ENCODE results near the gene SCMH1.
A peak's percentile ranks its signal among the peaks of the same experiment; 100 is the strongest.

The SCMH1 gene

GRCh38 chr1:41086921-41087320 lies 155.2 kb downstream of the SCMH1 start:
- H3K27me3 ChIP-seq (replicated peaks; ENCODE audit: control insufficient read depth, insufficient read depth, low read length) = no peaks in the 10 kb centered on the region
- no peaks in the 10 kb centered on the region for H3K36me3 ChIP-seq (ENCODE audit: control insufficient read depth, insufficient read depth, low read length, severe bottlenecking)
- no peak overlapping the region for H3K4me3 ChIP-seq (ENCODE audit: low read length)
- H3K9me3 ChIP-seq (ENCODE audit: control insufficient read depth, low read length) = no peaks in the 10 kb centered on the region
- H3K9ac ChIP-seq (ENCODE audit: low read length) = no peak overlapping the region
- no peak for DNase-seq (ENCODE audit: low read depth)
- H3K4me1 ChIP-seq (ENCODE audit: control insufficient read depth, insufficient read depth, low read length) = no peaks in the 10 kb centered on the region

GRCh38 chr1:41078616-41079015 lies 163.5 kb downstream of the SCMH1 start:
- Histone ChIP-seq H3K4me1 (ENCODE audit: control insufficient read depth, insufficient read depth, low read length) (peaks cover 6% of the 10 kb centered on the region), H3K27me3 (replicated peaks; ENCODE audit: control insufficient read depth, insufficient read depth, low read length) (no peaks in the 10 kb centered on the region), H3K36me3 (ENCODE audit: control insufficient read depth, insufficient read depth, low read length, severe bottlenecking) (no peaks in the 10 kb centered on the region), H3K9me3 (ENCODE audit: control insufficient read depth, low read length) (peaks cover 10% of the 10 kb centered on the region), H3K9ac (ENCODE audit: low read length) (no peak overlapping the region), H3K4me3 (ENCODE audit: low read length) (no peak overlapping the region)
- no peak for DNase-seq (ENCODE audit: low read depth)

GRCh38 chr1:41078193-41078592 lies 163.9 kb downstream of the SCMH1 start:
- DNase-seq (ENCODE audit: low read depth) = no peak
- Histone ChIP-seq H3K36me3 (ENCODE audit: control insufficient read depth, insufficient read depth, low read length, severe bottlenecking) (no peaks in the 10 kb centered on the region), H3K9ac (ENCODE audit: low read length) (no peak overlapping the region), H3K4me3 (ENCODE audit: low read length) (no peak overlapping the region), H3K4me1 (ENCODE audit: control insufficient read depth, insufficient read depth, low read length) (peaks cover 6% of the 10 kb centered on the region), H3K27me3 (replicated peaks; ENCODE audit: control insufficient read depth, insufficient read depth, low read length) (no peaks in the 10 kb centered on the region), H3K9me3 (ENCODE audit: control insufficient read depth, low read length) (peaks cover 10% of the 10 kb centered on the region)

- H3K27me3 ChIP-seq (replicated peaks; ENCODE audit: control insufficient read depth, insufficient read depth, low read length) = no peaks in the 10 kb centered on the region
- H3K9ac ChIP-seq (ENCODE audit: low read length) = no peak overlapping the region
- H3K9me3 ChIP-seq (ENCODE audit: control insufficient read depth, low read length) = peaks cover 10% of the 10 kb centered on the region
- peak; percentile 30 for DNase-seq (ENCODE audit: low read depth)
- H3K4me3 ChIP-seq (ENCODE audit: low read length) = no peak overlapping the region
- H3K36me3 ChIP-seq (ENCODE audit: control insufficient read depth, insufficient read depth, low read length, severe bottlenecking) = peaks cover 15% of the 10 kb centered on the region
- H3K4me1 ChIP-seq (ENCODE audit: control insufficient read depth, insufficient read depth, low read length) = peaks cover 6% of the 10 kb centered on the region
Observed at GRCh38 chr1:41073971-41074370, 168.1 kb downstream of the SCMH1 start.

DNA sequence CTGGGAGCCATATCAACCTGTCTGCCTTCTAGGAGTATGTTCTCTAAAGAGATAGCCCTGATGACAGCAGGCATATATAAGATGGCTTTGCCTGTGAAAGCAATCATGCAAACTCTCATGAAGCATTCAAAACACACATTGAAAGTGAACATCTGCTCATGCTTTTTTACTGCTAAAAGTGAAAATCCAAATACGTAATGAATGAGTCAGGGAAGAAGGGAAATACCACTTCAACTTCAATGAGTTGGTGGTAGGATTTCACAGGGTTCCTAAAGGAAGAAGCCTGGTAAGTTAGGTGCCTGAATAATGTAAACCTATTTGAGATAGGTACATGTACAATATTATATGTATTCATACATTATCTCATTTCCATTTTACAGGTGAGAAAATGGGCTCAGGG lies 170.1 kb downstream of the SCMH1 start:
- no peak overlapping the region for H3K4me3 ChIP-seq (ENCODE audit: low read length)
- DNase-seq (ENCODE audit: low read depth) = peak; percentile 16
- peaks cover 16% of the 10 kb centered on the region for H3K36me3 ChIP-seq (ENCODE audit: control insufficient read depth, insufficient read depth, low read length, severe bottlenecking)
- H3K9me3 ChIP-seq (ENCODE audit: control insufficient read depth, low read length) = no peaks in the 10 kb centered on the region
- peaks cover 6% of the 10 kb centered on the region for H3K4me1 ChIP-seq (ENCODE audit: control insufficient read depth, insufficient read depth, low read length)
- H3K9ac ChIP-seq (ENCODE audit: low read length) = no peak overlapping the region
- H3K27me3 ChIP-seq (replicated peaks; ENCODE audit: control insufficient read depth, insufficient read depth, low read length) = no peaks in the 10 kb centered on the region

- no peaks in the 10 kb centered on the region for H3K9me3 ChIP-seq (ENCODE audit: control insufficient read depth, low read length)
- H3K9ac ChIP-seq (ENCODE audit: low read length) = no peak overlapping the region
- no peak for DNase-seq (ENCODE audit: low read depth)
- no peaks in the 10 kb centered on the region for H3K4me1 ChIP-seq (ENCODE audit: control insufficient read depth, insufficient read depth, low read length)
- no peak overlapping the region for H3K4me3 ChIP-seq (ENCODE audit: low read length)
- H3K36me3 ChIP-seq (ENCODE audit: control insufficient read depth, insufficient read depth, low read length, severe bottlenecking) = peaks cover 1% of the 10 kb centered on the region
- H3K27me3 ChIP-seq (replicated peaks; ENCODE audit: control insufficient read depth, insufficient read depth, low read length) = no peaks in the 10 kb centered on the region
Observed at GRCh38 chr1:41056907-41057306, 185.2 kb downstream of the SCMH1 start.

GRCh38 chr1:41053316-41053715 lies 188.8 kb downstream of the SCMH1 start:
- no peaks in the 10 kb centered on the region for H3K27me3 ChIP-seq (replicated peaks; ENCODE audit: control insufficient read depth, insufficient read depth, low read length)
- no peak for DNase-seq (ENCODE audit: low read depth)

DNA sequence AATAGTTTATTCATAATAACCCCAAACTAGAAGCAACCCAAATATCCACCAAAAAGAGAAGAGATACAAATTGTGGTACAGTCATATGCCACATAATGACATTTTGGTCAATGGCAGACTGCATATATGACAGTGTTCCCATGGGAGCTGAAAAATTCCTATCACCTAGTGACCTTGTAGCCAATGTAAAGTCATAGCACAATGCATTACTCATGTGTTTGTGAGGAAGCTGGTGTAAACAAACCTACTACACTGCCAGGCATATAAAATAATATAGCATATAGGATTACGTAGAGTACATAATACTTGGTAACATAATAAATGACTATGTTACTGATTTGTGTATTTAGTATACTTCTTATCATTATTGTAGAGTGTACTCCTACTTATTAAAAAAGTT lies 191.1 kb downstream of the SCMH1 start:
- Histone ChIP-seq H3K36me3 (ENCODE audit: control insufficient read depth, insufficient read depth, low read length, severe bottlenecking) (peaks cover 9% of the 10 kb centered on the region), H3K27me3 (replicated peaks; ENCODE audit: control insufficient read depth, insufficient read depth, low read length) (no peaks in the 10 kb centered on the region), H3K4me3 (ENCODE audit: low read length) (no peak overlapping the region), H3K4me1 (ENCODE audit: control insufficient read depth, insufficient read depth, low read length) (peaks cover 3% of the 10 kb centered on the region), H3K9ac (ENCODE audit: low read length) (no peak overlapping the region), H3K9me3 (ENCODE audit: control insufficient read depth, low read length) (no peaks in the 10 kb centered on the region)
- no peak for DNase-seq (ENCODE audit: low read depth)

More at GRCh38 chr1:41053316-41053715, 188.8 kb downstream of the SCMH1 start:
- Histone ChIP-seq H3K4me1 (ENCODE audit: control insufficient read depth, insufficient read depth, low read length) (no peaks in the 10 kb centered on the region), H3K4me3 (ENCODE audit: low read length) (no peak overlapping the region), H3K36me3 (ENCODE audit: control insufficient read depth, insufficient read depth, low read length, severe bottlenecking) (peaks cover 6% of the 10 kb centered on the region), H3K9ac (ENCODE audit: low read length) (no peak overlapping the region), H3K9me3 (ENCODE audit: control insufficient read depth, low read length) (no peaks in the 10 kb centered on the region)

GRCh38 chr1:41048540-41048939 lies 193.6 kb downstream of the SCMH1 start:
- no peak overlapping the region for H3K4me3 ChIP-seq (ENCODE audit: low read length)
- no peak overlapping the region for H3K9ac ChIP-seq (ENCODE audit: low read length)
- peaks cover 14% of the 10 kb centered on the region for H3K4me1 ChIP-seq (ENCODE audit: control insufficient read depth, insufficient read depth, low read length)
- no peaks in the 10 kb centered on the region for H3K27me3 ChIP-seq (replicated peaks; ENCODE audit: control insufficient read depth, insufficient read depth, low read length)
- H3K36me3 ChIP-seq (ENCODE audit: control insufficient read depth, insufficient read depth, low read length, severe bottlenecking) = peaks cover 9% of the 10 kb centered on the region
- DNase-seq (ENCODE audit: low read depth) = no peak
- no peaks in the 10 kb centered on the region for H3K9me3 ChIP-seq (ENCODE audit: control insufficient read depth, low read length)

DNA sequence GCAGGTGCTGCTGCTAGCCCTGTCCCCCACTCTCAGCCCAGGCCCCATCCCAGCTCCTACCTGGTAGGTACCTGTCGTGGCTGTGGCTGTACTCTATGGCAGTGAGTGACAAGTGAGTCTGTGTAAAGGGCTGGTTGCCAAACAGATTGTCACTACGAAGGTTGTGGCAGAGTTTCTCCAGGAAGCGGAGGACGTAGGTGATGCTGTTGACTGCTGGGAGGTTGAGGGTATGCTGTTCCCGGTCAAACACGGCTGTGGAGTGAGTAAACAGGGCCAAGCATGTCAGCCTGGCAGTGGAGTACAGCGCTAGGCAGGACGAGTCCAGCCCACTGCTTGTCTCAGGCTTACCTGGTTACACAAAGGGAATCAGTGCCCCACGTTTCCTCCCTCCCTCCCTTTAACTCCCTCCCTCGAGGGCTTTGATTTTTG lies 195.7 kb downstream of the SCMH1 start:
- Histone ChIP-seq H3K4me3 (ENCODE audit: low read length) (no peak overlapping the region), H3K36me3 (ENCODE audit: control insufficient read depth, insufficient read depth, low read length, severe bottlenecking) (peaks cover 9% of the 10 kb centered on the region), H3K27me3 (replicated peaks; ENCODE audit: control insufficient read depth, insufficient read depth, low read length) (no peaks in the 10 kb centered on the region), H3K4me1 (ENCODE audit: control insufficient read depth, insufficient read depth, low read length) (peaks cover 19% of the 10 kb centered on the region), H3K9ac (ENCODE audit: low read length) (no peak overlapping the region), H3K9me3 (ENCODE audit: control insufficient read depth, low read length) (no peaks in the 10 kb centered on the region)
- DNase-seq (ENCODE audit: low read depth) = no peak

DNA sequence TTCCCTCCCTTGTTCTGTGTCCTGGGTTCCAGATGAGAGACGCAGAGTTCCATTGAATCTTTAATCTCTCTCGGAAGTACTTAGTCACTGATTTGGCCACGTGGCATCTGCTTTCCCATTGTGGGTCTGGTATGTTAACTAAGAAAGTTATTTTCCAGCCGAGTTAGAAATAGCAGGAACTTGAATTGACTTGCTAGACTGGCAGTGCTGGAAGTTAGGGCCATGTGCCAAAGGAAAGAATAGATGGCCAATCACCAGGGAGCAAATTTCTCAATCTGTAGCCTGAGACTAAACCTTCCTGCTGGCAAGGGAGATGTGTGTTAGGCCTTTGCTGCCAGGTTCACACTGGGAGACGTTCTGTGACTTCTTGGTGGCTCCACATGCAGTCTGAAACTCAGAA lies 196.4 kb downstream of the SCMH1 start:
- no peaks in the 10 kb centered on the region for H3K9me3 ChIP-seq (ENCODE audit: control insufficient read depth, low read length)
- peaks cover 19% of the 10 kb centered on the region for H3K4me1 ChIP-seq (ENCODE audit: control insufficient read depth, insufficient read depth, low read length)
- H3K36me3 ChIP-seq (ENCODE audit: control insufficient read depth, insufficient read depth, low read length, severe bottlenecking) = peaks cover 15% of the 10 kb centered on the region
- no peaks in the 10 kb centered on the region for H3K27me3 ChIP-seq (replicated peaks; ENCODE audit: control insufficient read depth, insufficient read depth, low read length)
- DNase-seq (ENCODE audit: low read depth) = peak; percentile 67
- H3K4me3 ChIP-seq (ENCODE audit: low read length) = no peak overlapping the region
- H3K9ac ChIP-seq (ENCODE audit: low read length) = no peak overlapping the region

DNA sequence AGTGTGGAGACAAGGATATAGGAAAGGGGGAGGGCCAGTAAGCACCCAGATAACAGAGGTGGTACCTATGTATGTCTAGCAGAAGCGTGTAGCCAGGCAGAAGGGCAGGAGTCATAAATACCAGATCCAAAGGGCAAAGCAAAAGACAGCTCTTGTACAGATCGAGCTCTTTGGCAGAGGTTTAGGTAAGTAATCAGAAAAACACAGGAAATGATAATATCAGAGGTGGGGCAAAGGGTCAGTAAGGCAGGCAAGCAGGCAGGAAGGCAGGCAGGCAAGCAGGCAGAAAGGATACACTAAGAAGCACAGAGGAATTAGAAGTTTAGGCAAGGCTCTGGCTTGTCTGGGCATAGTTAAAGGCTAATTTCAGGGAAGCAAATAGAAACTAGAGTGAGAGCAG lies 197.9 kb downstream of the SCMH1 start:
- no peak overlapping the region for H3K4me3 ChIP-seq (ENCODE audit: low read length)
- peaks cover 15% of the 10 kb centered on the region for H3K36me3 ChIP-seq (ENCODE audit: control insufficient read depth, insufficient read depth, low read length, severe bottlenecking)
- no peak for DNase-seq (ENCODE audit: low read depth)
- H3K4me1 ChIP-seq (ENCODE audit: control insufficient read depth, insufficient read depth, low read length) = peaks cover 19% of the 10 kb centered on the region
- no peak overlapping the region for H3K9ac ChIP-seq (ENCODE audit: low read length)
- no peaks in the 10 kb centered on the region for H3K27me3 ChIP-seq (replicated peaks; ENCODE audit: control insufficient read depth, insufficient read depth, low read length)
- H3K9me3 ChIP-seq (ENCODE audit: control insufficient read depth, low read length) = no peaks in the 10 kb centered on the region
